Neural progenitor cell (in vitro differentiated cells): Measurements from ENCODE around the gene CDCA7L.

ENCODE experiments used
- CTCF ChIP-seq: fragments of 200-600 bp; sonication (generic); IDR thresholded peaks from 2 replicates; pipeline ENCODE4 v1.5.1; 2017; ENCODE audit warnings: antibody characterized with exemption, mild to moderate bottlenecking
- EZH2 ChIP-seq: fragments of 200-600 bp; sonication (generic); IDR thresholded peaks from 2 replicates; pipeline ENCODE4 v1.6.1; 2017; ENCODE audit warnings: antibody characterized with exemption, mild to moderate bottlenecking, moderate library complexity
- EZH2phosphoT487 ChIP-seq: fragments of 200-600 bp; sonication (generic); IDR thresholded peaks from 2 replicates; pipeline ENCODE4 v1.6.1; 2017; ENCODE audit warnings: antibody characterized with exemption

GRCh38 chr7:21965291-21965690 lies 19.6 kb upstream of the CDCA7L start:
- TF ChIP-seq EZH2phosphoT487 (no peak), CTCF (no peak), EZH2 (no peak)
